H1 (cell line): ENCODE results near the gene ZFYVE27. TPM values are rescaled to one million over a fixed set of nuclear protein-coding genes. Genes with fewer than 3 reads are reported as not detected.

ENCODE experiments used
- CTCF ChIA-PET: fragments of 300-600 bp; sonication (Branson Sonifier 250); formaldehyde crosslinking; loops from one replicate; lab custom pipeline; 2021; ENCODE audit not compliant: partially characterized antibody; lab: Charles Lee
- POLR2A ChIA-PET: fragments of 300-600 bp; sonication (Branson Sonifier 250); formaldehyde crosslinking; loops from one replicate; lab custom pipeline; 2021; ENCODE audit warnings: inconsistent platforms; ENCODE audit not compliant: partially characterized antibody; lab: Charles Lee
- DNase-seq, 2 experiments: peaks; one replicate each; pipeline versions ENCODE4 v3.0.0 to v3.0.0-alpha.2; 2010 to 2022; ENCODE audit warnings: low spot score in 2 of 2, low read depth in 1 of 2, mixed read lengths in 1 of 2
- FAIRE-seq: peaks from 2 replicates; lab custom pipeline; 2011; peaks lifted over from hg19 to GRCh38; lab: Jason Lieb, UNC
- H2AFZ ChIP-seq: 2 replicates; pipeline ENCODE4 v1.8.1; 2012; ENCODE audit warnings: low read length, inconsistent platforms
- H2AK5ac ChIP-seq: 2 replicates; pipeline ENCODE4 v1.6.1; 2013; ENCODE audit warnings: low read depth, low read length
- H2BK120ac ChIP-seq: replicated peaks from 2 replicates; pipeline ENCODE3; 2013; ENCODE audit warnings: low read depth, low read length, inconsistent platforms
- H2BK12ac ChIP-seq: 2 replicates; pipeline ENCODE4 v1.6.1; 2013; ENCODE audit warnings: low read depth, low read length
- H2BK15ac ChIP-seq: 2 replicates; pipeline ENCODE4 v1.6.1; 2013; ENCODE audit warnings: low read length
- H2BK20ac ChIP-seq: 2 replicates; pipeline ENCODE4 v1.6.1; 2013; ENCODE audit warnings: low read length
- H2BK5ac ChIP-seq: 2 replicates; pipeline ENCODE4 v1.6.1; 2013; ENCODE audit warnings: low read depth, low read length
- H3K14ac ChIP-seq: 2 replicates; pipeline ENCODE4 v1.6.1; 2013; ENCODE audit warnings: inconsistent platforms; ENCODE audit not compliant: insufficient read length
- H3K18ac ChIP-seq: 2 replicates; pipeline ENCODE4 v1.6.1; 2013; ENCODE audit warnings: low read length; ENCODE audit errors: extremely low read depth
- H3K23ac ChIP-seq: 2 replicates; pipeline ENCODE4 v1.6.1; 2013; ENCODE audit warnings: inconsistent platforms; ENCODE audit not compliant: insufficient read length
- H3K23me2 ChIP-seq: 2 replicates; pipeline ENCODE4 v1.6.1; 2013; ENCODE audit warnings: low read depth, low read length
- H3K27ac ChIP-seq: 2 replicates; pipeline ENCODE4 v1.6.1; 2011; ENCODE audit warnings: low read depth, low read length, inconsistent platforms
- H3K27me3 ChIP-seq, 4 experiments: replicated peaks in 1 of 4; 1 replicate in 1 of 4; 2 replicates in 3 of 4; pipeline versions ENCODE4 v1.6.1 to v1.8.1; 2011 to 2013; ENCODE audit warnings: low read length in 3 of 4, mild to moderate bottlenecking in 3 of 4, inconsistent platforms in 2 of 4, mixed read lengths in 2 of 4, moderate library complexity in 1 of 4; ENCODE audit not compliant: control insufficient read depth in 3 of 4, insufficient read depth in 3 of 4; ENCODE audit errors: extremely low read depth in 1 of 4
- H3K36me3 ChIP-seq, 4 experiments: 2 replicates each; pipeline versions ENCODE4 v1.6.1 to v1.8.1; 2011 to 2013; ENCODE audit warnings: mild to moderate bottlenecking in 4 of 4, low read length in 3 of 4, moderate library complexity in 2 of 4, control low read depth in 1 of 4, inconsistent platforms in 1 of 4; ENCODE audit not compliant: insufficient read depth in 4 of 4, control insufficient read depth in 2 of 4
- H3K4ac ChIP-seq: replicated peaks from 2 replicates; pipeline ENCODE3; 2013; ENCODE audit warnings: low read length, low read depth, mixed read lengths, inconsistent platforms; ENCODE audit not compliant: insufficient read length
- H3K4me1 ChIP-seq, 4 experiments: replicated peaks in 1 of 4; 1 replicate in 1 of 4; 2 replicates in 3 of 4; pipeline versions ENCODE4 v1.6.1 to v1.8.1; 2011 to 2013; ENCODE audit warnings: low read length in 3 of 4, inconsistent platforms in 2 of 4, mixed read lengths in 1 of 4; ENCODE audit not compliant: insufficient read depth in 4 of 4, control insufficient read depth in 3 of 4
- H3K4me2 ChIP-seq, 2 experiments: 2 replicates each; pipeline versions ENCODE4 v1.6.1 to v1.8.1; 2011 to 2013; ENCODE audit warnings: low read depth in 2 of 2, low read length in 2 of 2, control low read depth in 1 of 2, inconsistent platforms in 1 of 2, mild to moderate bottlenecking in 1 of 2; ENCODE audit not compliant: insufficient read depth in 1 of 2
- H3K4me3 ChIP-seq, 4 experiments: fragments of 200-600, 300-600 bp in 1 of 4; sonication (generic), shearing (Covaris generic), sonication (Bioruptor Twin) in 1 of 4; 2 replicates each; pipeline versions ENCODE4 v1.5.1 to v1.8.1; 2011 to 2016; ENCODE audit warnings: low read length in 4 of 4, low read depth in 3 of 4, control low read depth in 2 of 4, inconsistent platforms in 2 of 4, mild to moderate bottlenecking in 2 of 4, mixed read lengths in 1 of 4, moderate library complexity in 1 of 4; ENCODE audit not compliant: insufficient read depth in 2 of 4; ENCODE audit errors: extremely low read depth in 1 of 4
- H3K56ac ChIP-seq: replicated peaks from 2 replicates; pipeline ENCODE3; 2013; ENCODE audit warnings: low read depth, mild to moderate bottlenecking, mixed read lengths, low read length, inconsistent platforms; ENCODE audit not compliant: insufficient read length
- H3K79me1 ChIP-seq: 2 replicates; pipeline ENCODE4 v1.6.1; 2013; ENCODE audit warnings: low read depth, low read length, control low read depth
- H3K79me2 ChIP-seq, 2 experiments: 2 replicates each; pipeline versions ENCODE4 v1.6.1 to v1.8.1; 2012 to 2013; ENCODE audit warnings: low read length in 2 of 2, mild to moderate bottlenecking in 2 of 2, inconsistent platforms in 1 of 2; ENCODE audit not compliant: insufficient read depth in 2 of 2, control insufficient read depth in 1 of 2
- H3K9ac ChIP-seq, 4 experiments: replicated peaks in 1 of 4; 1 replicate in 1 of 4; 2 replicates in 3 of 4; pipeline versions ENCODE4 v1.6.1 to v1.8.1; 2011 to 2013; ENCODE audit warnings: low read depth in 3 of 4, low read length in 3 of 4, control low read depth in 2 of 4, mild to moderate bottlenecking in 2 of 4, moderate library complexity in 2 of 4, inconsistent platforms in 1 of 4; ENCODE audit errors: extremely low read depth in 1 of 4
- H3K9me3 ChIP-seq, 2 experiments: 2 replicates each; pipeline versions ENCODE4 v1.6.1 to v1.8.1; 2012 to 2013; ENCODE audit warnings: mild to moderate bottlenecking in 2 of 2, moderate library complexity in 2 of 2, control low read depth in 1 of 2, inconsistent platforms in 1 of 2, low read depth in 1 of 2, low read length in 1 of 2, mixed read lengths in 1 of 2; ENCODE audit not compliant: insufficient read depth in 2 of 2
- H4K20me1 ChIP-seq, 2 experiments: replicated peaks in 1 of 2; 2 replicates each; pipeline versions ENCODE3 to v1.8.1; 2011 to 2013; ENCODE audit warnings: inconsistent platforms in 2 of 2, low read length in 2 of 2, mild to moderate bottlenecking in 1 of 2; ENCODE audit not compliant: insufficient read depth in 2 of 2, control insufficient read depth in 1 of 2
- H4K5ac ChIP-seq: 2 replicates; pipeline ENCODE4 v1.6.1; 2013; ENCODE audit warnings: low read length, low read depth, mixed read lengths, inconsistent platforms; ENCODE audit not compliant: insufficient read length
- H4K8ac ChIP-seq: 2 replicates; pipeline ENCODE4 v1.8.0; 2013; ENCODE audit warnings: mild to moderate bottlenecking, moderate library complexity, low read length, inconsistent platforms; ENCODE audit not compliant: insufficient read depth; ENCODE audit errors: extremely low read depth
- H4K91ac ChIP-seq: replicated peaks from 2 replicates; pipeline ENCODE3; 2013; ENCODE audit warnings: low read length, mixed read lengths, inconsistent platforms; ENCODE audit not compliant: insufficient read length
- CBX8 ChIP-seq: fragments of 300-800, 300-1000 bp; sonication (generic); IDR thresholded peaks from 2 replicates; pipeline ENCODE4 v1.7.1; 2016; ENCODE audit warnings: low read depth, low read length, borderline replicate concordance
- EZH2 ChIP-seq: fragments of 200-600 bp; sonication (generic); IDR thresholded peaks from 2 replicates; pipeline ENCODE4 v1.7.1; 2012; ENCODE audit warnings: low read depth, mild to moderate bottlenecking, moderate library complexity, low read length, inconsistent platforms; ENCODE audit not compliant: severe bottlenecking
- GABPA ChIP-seq: IDR thresholded peaks from 2 replicates; pipeline ENCODE4 v1.6.1; 2011; ENCODE audit warnings: mild to moderate bottlenecking, low read length, moderate library complexity, borderline replicate concordance; ENCODE audit not compliant: insufficient read depth
- MAFK ChIP-seq: IDR thresholded peaks from 2 replicates; pipeline ENCODE4 v1.6.1; 2012; ENCODE audit warnings: low read depth, mild to moderate bottlenecking, improper control_type of control experiment, low read length
- NANOG ChIP-seq: IDR thresholded peaks from 2 replicates; pipeline ENCODE4 v1.6.1; 2011; ENCODE audit warnings: low read length, low read depth, mild to moderate bottlenecking, inconsistent platforms; ENCODE audit not compliant: insufficient read depth, poor library complexity, severe bottlenecking
- PHF8 ChIP-seq: fragments of 200-600 bp; sonication (generic); conservative IDR thresholded peaks from 2 replicates; pipeline ENCODE4 v1.7.1; 2012; ENCODE audit warnings: low read depth, mild to moderate bottlenecking, inconsistent platforms, low read length, moderate library complexity
- RXRA ChIP-seq: IDR thresholded peaks from 2 replicates; pipeline ENCODE4 v1.6.1; 2011; ENCODE audit warnings: low read depth, mild to moderate bottlenecking, low read length, moderate library complexity; ENCODE audit not compliant: insufficient read depth
- SIN3A ChIP-seq, 2 experiments: IDR thresholded peaks in 1 of 2; conservative IDR thresholded peaks in 1 of 2; 2 replicates each; pipeline ENCODE4 v1.6.1; 2011 to 2012; ENCODE audit warnings: low read length in 2 of 2, improper control_type of control experiment in 1 of 2, low read depth in 1 of 2, mild to moderate bottlenecking in 1 of 2
- SP4 ChIP-seq: IDR thresholded peaks from 2 replicates; pipeline ENCODE4 v1.6.1; 2012; ENCODE audit warnings: low read length, inconsistent platforms
- TAF7 ChIP-seq: optimal IDR thresholded peaks from 2 replicates; pipeline ENCODE3; 2011; ENCODE audit warnings: low read depth, mild to moderate bottlenecking, inconsistent platforms, low read length, moderate library complexity, borderline replicate concordance
- TCF12 ChIP-seq: IDR thresholded peaks from 2 replicates; pipeline ENCODE4 v1.6.1; 2011; ENCODE audit warnings: low read depth, mild to moderate bottlenecking, low read length
- ZNF274 ChIP-seq: IDR thresholded peaks from 2 replicates; pipeline ENCODE4 v1.7.0; 2012; ENCODE audit warnings: low read length, borderline replicate concordance; ENCODE audit errors: extremely low read depth
- WGBS, 2 experiments: shearing (Covaris generic) in 1 of 2; methylation state at CpG; one replicate each; pipeline versions ENCODE4 v1.1.6 to v1.1.7; 2013 to 2015; ENCODE audit warnings: low lambda C conversion rate in 2 of 2, mixed read lengths in 2 of 2, inconsistent platforms in 1 of 2, low coverage in 1 of 2, missing lambda C conversion rate in 1 of 2; ENCODE audit not compliant: insufficient replicate concordance in 2 of 2, insufficient coverage in 1 of 2, insufficient read length in 1 of 2; ENCODE audit errors: extremely low coverage in 1 of 2, missing lambda C conversion rate in 1 of 2; 5-methylcytosine and 5-hydroxymethylcytosine counted together
- polyA plus RNA-seq, 7 experiments: library from polyadenylated mRNA; depleted of rRNA in 3 of 7; stranded (reverse) in 5 of 7; unstranded in 2 of 7; fragments of >200 nt in 5 of 7; fragments of 200-250 nt in 2 of 7; gene quantifications; 1 replicate in 5 of 7; 2 replicates in 1 of 7; 4 replicates in 1 of 7; pipeline versions ENCODE4 v1.2.1 to v1.2.3, GENCODE V29; 2011 to 2013; ENCODE audit warnings: missing spikeins in 2 of 7, mixed read lengths in 2 of 7
- total RNA-seq: library from RNA; stranded (reverse); fragmentation: NEBNext Ultra II Directional; extraction: Animal tissue kit (Norgen Biotek cat#: 25700); gene quantifications from 2 replicates; pipeline ENCODE4 v1.2.1, GENCODE V29; 2021

The ZFYVE27 gene
- total and polyA plus RNA-seq, 2 of the 8 experiments (the other 6 are each of a cell fraction or from before 2014, with no cell fraction given): 16.6 to 19.8 TPM

GRCh38 chr10:97757471-97757870 lies 20.5 kb downstream of the ZFYVE27 start:
- no peaks in the 10 kb centered on the region; the same call in 1 of the 2 replicates for H3K79me1 ChIP-seq
- peaks cover 1 to 4% of the 10 kb centered on the region in 2 experiments for H4K20me1 ChIP-seq
- H3K4me2 ChIP-seq: no peak overlapping the region
- no peaks in the 10 kb centered on the region for H3K9me3 ChIP-seq
- H4K5ac ChIP-seq: no peak overlapping the region
- H3K36me3 ChIP-seq: peaks cover 5 to 35% (median 34%) of the 10 kb centered on the region in 4 experiments; a peak in 7 of 8 replicates
- no peak overlapping the region for H2BK5ac ChIP-seq
- H2BK12ac ChIP-seq: no peak overlapping the region
- no peak overlapping the region for H3K56ac ChIP-seq
- peaks cover 0 to 6% (median 0%) of the 10 kb centered on the region in 4 experiments; a peak in 3 of 7 replicates for H3K4me1 ChIP-seq
- ChIA-PET CTCF (interaction anchor here (0.6 to 8.5 kb wide), 7 partner anchors 17 to 271 kb away, joined by 3 to 77 read pairs (median 4); no protein-coding TSS in a partner anchor), POLR2A (interaction anchor here (1.4 to 1.7 kb wide), 2 partner anchors 9 to 10 kb away, joined by 3 to 6 read pairs; no protein-coding TSS in a partner anchor)
- H3K14ac ChIP-seq: no peak overlapping the region
- no peak overlapping the region for H3K27ac ChIP-seq
- no peaks in the 10 kb centered on the region for H3K79me2 ChIP-seq
- no peaks in the 10 kb centered on the region for H3K27me3 ChIP-seq
- no peak overlapping the region for H3K4ac ChIP-seq
- H2BK20ac ChIP-seq: no peak overlapping the region
- no peak overlapping the region for H2BK15ac ChIP-seq
- no peak overlapping the region for H4K8ac ChIP-seq
- TF ChIP-seq SP4: no peak
- TF ChIP-seq EZH2: no peak
- no peak for TF ChIP-seq RXRA
- TF ChIP-seq MAFK: no peak
- TF ChIP-seq GABPA: no peak
- TF ChIP-seq SIN3A (conservative IDR thresholded peaks at IDR 0.05 in 1 of 2, IDR thresholded peaks at IDR 0.05 in 1 of 2; ENCODE audit: low read depth in 1 of 2, low read length in 2 of 2): no peak
- TF ChIP-seq NANOG: no peak
- no peak for TF ChIP-seq ZNF274
- TF ChIP-seq CBX8: no peak
- no peak for TF ChIP-seq PHF8
- no peak for TF ChIP-seq TCF12
- TF ChIP-seq TAF7: no peak
- H3K18ac ChIP-seq: no peak overlapping the region
- WGBS, 2 experiments: 88% methylated on average over 6 of the region's 6 CpGs; no CpG with 5 or more reads in 1 of the 2 experiments
- no peaks in the 10 kb centered on the region for H3K23me2 ChIP-seq
- H3K4me3 ChIP-seq: no peak overlapping the region
- H2AK5ac ChIP-seq: no peak overlapping the region
- H2BK120ac ChIP-seq: no peak overlapping the region
- H2AFZ ChIP-seq: no peak overlapping the region
- H4K91ac ChIP-seq: no peak overlapping the region
- DNase-seq (no peak), FAIRE-seq (no peak)
- H3K9ac ChIP-seq: no peak overlapping the region
- no peak overlapping the region for H3K23ac ChIP-seq
